OCI-LY3 (cell line): Measurements from ENCODE around the gene ATG4B.

Source experiments
- EZH2phosphoT487 ChIP-seq: fragments of 200-600 bp; shearing (Covaris generic); IDR thresholded peaks from 2 replicates; pipeline ENCODE4 v1.6.1; 2018; ENCODE audit warnings: antibody characterized with exemption, mixed run types, low read depth
- TF ChIP-seq, protein P1 (sequence below): fragments of 200-600, 300-600 bp; sonication (generic); IDR thresholded peaks from 2 replicates; pipeline ENCODE4 v1.5.1; 2014; ENCODE audit warnings: antibody characterized with exemption, low read length, low read depth

DNA sequence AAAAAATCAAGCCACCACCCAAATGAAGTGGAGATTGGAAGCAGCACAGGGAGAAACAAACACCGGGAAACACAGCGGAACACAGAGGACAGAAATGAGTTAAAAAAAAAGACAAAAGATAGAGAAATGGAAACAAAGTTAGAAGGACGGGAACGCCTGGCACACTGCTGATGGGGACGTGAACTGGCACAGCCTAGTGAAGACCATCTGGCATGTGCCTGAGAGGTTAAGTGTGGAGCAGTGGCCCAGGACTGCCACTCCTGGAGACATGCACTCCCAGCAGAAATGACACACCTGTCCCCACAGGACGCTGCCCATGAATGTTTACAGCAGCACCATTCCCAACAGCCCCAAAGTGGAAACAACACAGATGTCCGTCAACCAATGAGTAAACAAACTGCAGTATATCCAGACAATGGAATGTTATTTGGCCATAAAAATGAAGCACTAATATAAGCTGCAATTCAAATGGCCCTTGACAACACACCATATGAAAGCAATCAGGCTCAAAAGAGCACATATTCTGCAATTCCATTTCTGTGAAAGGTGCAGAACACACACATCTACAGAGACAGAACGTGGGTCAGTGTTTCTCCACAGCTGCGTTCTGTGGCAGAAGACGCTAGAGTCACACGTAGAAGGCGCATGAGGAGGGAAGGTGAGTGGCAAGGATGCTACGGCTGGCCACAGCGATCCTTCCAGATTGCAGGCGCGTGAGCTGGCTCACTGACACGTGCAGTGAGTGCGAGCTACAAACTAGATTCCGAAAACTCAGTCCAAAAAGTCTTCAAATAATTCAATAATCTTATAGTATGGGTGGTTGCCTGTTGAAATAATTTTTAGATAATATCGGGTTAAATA is 25.1 kb upstream of the ATG4B start:
- TF ChIP-seq, protein P1, sequence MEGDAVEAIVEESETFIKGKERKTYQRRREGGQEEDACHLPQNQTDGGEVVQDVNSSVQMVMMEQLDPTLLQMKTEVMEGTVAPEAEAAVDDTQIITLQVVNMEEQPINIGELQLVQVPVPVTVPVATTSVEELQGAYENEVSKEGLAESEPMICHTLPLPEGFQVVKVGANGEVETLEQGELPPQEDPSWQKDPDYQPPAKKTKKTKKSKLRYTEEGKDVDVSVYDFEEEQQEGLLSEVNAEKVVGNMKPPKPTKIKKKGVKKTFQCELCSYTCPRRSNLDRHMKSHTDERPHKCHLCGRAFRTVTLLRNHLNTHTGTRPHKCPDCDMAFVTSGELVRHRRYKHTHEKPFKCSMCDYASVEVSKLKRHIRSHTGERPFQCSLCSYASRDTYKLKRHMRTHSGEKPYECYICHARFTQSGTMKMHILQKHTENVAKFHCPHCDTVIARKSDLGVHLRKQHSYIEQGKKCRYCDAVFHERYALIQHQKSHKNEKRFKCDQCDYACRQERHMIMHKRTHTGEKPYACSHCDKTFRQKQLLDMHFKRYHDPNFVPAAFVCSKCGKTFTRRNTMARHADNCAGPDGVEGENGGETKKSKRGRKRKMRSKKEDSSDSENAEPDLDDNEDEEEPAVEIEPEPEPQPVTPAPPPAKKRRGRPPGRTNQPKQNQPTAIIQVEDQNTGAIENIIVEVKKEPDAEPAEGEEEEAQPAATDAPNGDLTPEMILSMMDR, result no peak
- TF ChIP-seq EZH2phosphoT487, result no peak
